ENCODE results near the gene SLC13A4.
"Not testable (repeated sequence)": the region's sequence is repeated elsewhere in the genome, so short reads cannot be mapped to it uniquely, and the experiment has no call there.

The SLC13A4 gene

DNA sequence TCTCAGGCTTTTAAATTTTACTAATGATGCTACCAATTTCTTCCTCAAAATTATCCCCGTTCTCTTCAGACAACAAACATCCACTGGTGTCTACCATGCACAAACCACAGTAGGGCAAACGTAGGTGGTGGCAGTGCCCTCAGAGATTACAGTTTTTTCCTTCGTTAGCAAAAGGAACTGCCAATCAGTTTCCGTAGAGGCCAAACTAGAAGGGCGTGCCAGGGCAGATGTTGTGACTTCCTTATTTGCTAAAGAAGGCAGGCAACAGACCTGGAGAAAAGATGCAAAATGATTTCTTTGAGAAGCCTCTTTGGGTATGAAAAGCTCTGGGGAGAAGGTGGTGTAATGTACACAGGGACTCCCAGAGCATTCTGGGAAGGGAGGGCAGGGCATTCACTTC lies 28.2 kb upstream of the SLC13A4 start:
- DNase-seq (ENCODE audit: low read depth) = no peak

GRCh38 chr7:135755351-135755753 lies 27.4 kb upstream of the SLC13A4 start:
- H3K4me3 ChIP-seq (ENCODE audit: low read depth, low read length) = no peak overlapping the region
- no peak for DNase-seq (ENCODE audit: low read depth)

More for the DNA sequence above, 28.2 kb upstream of the SLC13A4 start:
- no peak overlapping the region for H3K4me3 ChIP-seq (ENCODE audit: low read depth, low read length)

- no peak overlapping the region for H3K4me3 ChIP-seq (ENCODE audit: low read depth, low read length)
- DNase-seq (ENCODE audit: low read depth) = no peak
These were observed 25.8 kb upstream of the SLC13A4 start for GRCh38 chr7:135753616-135754413.

- DNase-seq (ENCODE audit: low read depth) = no peak
- no peak within 1 kb of the TSS for H3K4me3 ChIP-seq (ENCODE audit: low read depth, low read length)
These were observed 20.8 kb upstream of the SLC13A4 start, which contains the start of gene FAM180A for GRCh38 chr7:135748770-135749169. FAM180A (minus strand) TSS chr7:135748813; CDS start chr7:135748580, 233 bp downstream.

DNA sequence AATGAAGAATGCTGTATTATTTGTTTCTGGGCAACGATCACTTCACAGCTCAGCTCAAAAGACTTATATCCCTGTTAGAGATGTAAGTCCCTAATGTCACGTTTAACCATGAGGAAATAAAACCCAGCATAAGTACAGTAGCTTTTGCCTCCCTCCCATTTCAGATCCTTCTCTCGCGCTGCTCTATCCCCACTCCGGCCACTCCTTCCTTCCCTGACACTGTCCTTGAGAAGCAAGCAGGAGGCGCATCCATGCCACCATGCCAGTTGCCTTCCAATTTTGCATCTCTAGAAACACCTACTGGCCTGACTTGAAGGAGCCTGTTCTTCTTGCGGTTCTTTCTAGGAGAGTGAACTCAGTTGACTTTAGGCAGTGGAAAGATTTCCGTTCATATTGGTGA lies 19.4 kb upstream of the SLC13A4 start:
- DNase-seq (ENCODE audit: low read depth) = no peak
- no peak overlapping the region for H3K4me3 ChIP-seq (ENCODE audit: low read depth, low read length)

GRCh38 chr7:135745703-135746312 lies 17.8 kb upstream of the SLC13A4 start:
- no peak overlapping the region for H3K4me3 ChIP-seq (ENCODE audit: low read depth, low read length)
- DNase-seq (ENCODE audit: low read depth) = peak; percentile 83

DNA sequence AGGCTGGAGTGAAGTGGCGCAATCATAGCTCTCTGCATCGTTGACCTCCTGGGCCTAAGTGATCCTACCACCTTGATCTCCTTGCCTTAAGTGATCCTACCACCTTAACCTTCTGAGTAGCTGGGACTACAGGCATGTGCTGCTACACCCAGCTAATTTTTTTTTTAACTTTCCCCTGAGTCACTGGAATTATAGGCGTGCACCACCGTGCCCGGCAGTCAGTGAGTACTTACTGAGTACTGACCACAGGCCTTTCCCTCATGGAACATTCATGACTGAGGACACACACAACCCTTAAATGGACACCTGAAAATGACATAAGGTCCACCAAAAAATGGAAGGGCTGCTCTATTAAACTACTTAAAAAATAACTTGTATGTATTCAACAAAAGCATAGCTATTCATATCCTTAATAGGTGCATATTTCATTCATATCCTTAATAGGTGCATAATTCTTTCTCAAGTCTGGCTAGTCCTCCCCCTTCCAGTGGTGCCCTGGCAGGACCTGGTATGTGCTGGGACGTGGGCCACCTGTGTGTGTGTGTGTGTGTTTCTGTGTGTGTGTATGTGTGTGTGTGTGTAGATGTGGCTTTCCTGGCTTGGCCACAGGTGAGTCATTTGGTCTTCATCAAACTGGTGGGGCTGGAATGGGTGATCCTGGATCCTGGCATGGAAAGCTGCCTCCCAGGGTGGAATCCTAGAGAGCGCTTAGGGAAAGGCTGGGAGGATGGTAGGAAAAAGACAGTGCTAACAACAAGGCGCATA lies 17.1 kb upstream of the SLC13A4 start:
- peak; percentile 41 for DNase-seq (ENCODE audit: low read depth)
- no peak overlapping the region for H3K4me3 ChIP-seq (ENCODE audit: low read depth, low read length)

DNA sequence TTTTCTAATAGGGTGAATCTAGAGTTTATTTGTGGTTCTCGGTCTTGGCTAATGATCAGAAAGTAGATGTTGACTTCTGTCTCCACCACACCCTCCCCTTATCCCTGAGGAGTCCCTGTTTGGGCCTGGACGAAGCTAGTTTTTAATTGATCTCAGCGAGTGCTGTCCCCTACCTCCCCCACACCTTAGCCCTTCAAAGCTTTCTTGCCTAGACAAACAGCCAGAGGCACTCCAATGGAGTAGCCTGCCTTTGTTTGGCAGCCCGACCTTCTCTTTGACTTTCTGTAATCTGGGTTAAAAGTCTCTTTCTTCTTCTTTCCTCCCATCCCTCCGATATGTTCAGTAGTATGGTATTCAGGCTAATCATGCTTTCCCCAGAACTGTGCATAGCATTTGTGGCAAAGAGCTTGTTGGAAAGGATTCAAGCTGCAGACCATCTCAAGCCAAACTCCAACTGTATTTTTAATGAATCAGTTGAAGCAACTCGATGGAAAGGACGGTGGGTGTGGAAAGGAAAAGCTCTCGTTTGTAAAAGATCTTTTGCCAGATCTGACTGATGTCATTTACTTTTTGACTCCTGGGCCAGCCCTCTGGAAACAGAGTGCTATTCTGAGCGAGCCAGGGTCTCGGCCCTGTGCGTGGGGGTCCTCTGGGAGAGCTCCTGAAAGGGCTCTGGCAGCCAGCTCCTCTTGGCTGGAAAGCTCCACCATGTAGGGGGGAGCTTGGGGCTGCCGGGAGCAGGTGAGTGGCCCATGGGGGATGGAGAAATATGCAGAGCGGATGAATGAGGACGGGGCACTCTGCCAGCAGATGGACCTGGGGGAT lies 16.1 kb upstream of the SLC13A4 start:
- peak; percentile 61 for DNase-seq (ENCODE audit: low read depth)
- no peak overlapping the region for H3K4me3 ChIP-seq (ENCODE audit: low read depth, low read length)

DNA sequence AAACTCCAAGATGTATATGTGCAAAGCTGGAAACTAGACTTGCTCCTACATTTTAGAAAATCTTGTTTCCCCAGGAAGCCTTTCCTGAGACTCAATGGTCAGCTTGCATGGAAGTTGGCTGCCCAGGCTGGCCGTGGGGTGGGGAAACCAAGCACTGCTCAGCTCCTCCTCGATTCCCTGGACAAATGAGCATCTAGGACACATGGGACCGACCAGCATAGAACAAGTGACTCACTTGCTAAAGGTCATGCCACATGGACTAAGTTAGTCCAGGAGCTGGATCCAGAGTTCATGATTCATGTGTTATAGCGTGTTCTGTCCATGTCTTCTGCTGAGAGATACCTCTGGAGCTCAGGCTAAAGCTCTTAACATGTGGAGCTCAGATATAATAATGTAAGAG lies 14.4 kb upstream of the SLC13A4 start:
- no peak overlapping the region for H3K4me3 ChIP-seq (ENCODE audit: low read depth, low read length)
- DNase-seq (ENCODE audit: low read depth) = no peak

GRCh38 chr7:135741905-135742304 lies 13.9 kb upstream of the SLC13A4 start:
- DNase-seq (ENCODE audit: low read depth) = no peak
- H3K4me3 ChIP-seq (ENCODE audit: low read depth, low read length) = no peak overlapping the region

- no peak overlapping the region for H3K4me3 ChIP-seq (ENCODE audit: low read depth, low read length)
- no peak for DNase-seq (ENCODE audit: low read depth)
These were observed 12.9 kb upstream of the SLC13A4 start for GRCh38 chr7:135740889-135741288.

DNA sequence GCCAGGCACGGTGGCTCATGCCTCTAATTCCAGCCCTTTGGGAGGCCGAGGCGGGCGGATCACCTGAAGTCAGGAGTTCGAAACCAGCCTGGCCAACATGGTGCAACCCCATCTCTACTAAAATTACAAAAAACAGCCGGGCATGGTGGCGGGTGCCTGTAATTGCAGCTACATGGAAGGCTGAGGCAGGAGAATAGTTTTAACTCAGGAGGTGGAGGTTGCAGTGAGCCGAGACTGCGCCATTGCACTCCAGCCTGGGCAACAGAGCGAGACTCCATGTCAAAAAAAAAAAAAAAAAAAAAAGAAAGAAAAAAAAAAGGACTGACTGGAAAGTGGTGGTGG lies 9.3 kb upstream of the SLC13A4 start:
- not testable (repeated sequence) for H3K4me3 ChIP-seq (ENCODE audit: low read depth, low read length)

DNA sequence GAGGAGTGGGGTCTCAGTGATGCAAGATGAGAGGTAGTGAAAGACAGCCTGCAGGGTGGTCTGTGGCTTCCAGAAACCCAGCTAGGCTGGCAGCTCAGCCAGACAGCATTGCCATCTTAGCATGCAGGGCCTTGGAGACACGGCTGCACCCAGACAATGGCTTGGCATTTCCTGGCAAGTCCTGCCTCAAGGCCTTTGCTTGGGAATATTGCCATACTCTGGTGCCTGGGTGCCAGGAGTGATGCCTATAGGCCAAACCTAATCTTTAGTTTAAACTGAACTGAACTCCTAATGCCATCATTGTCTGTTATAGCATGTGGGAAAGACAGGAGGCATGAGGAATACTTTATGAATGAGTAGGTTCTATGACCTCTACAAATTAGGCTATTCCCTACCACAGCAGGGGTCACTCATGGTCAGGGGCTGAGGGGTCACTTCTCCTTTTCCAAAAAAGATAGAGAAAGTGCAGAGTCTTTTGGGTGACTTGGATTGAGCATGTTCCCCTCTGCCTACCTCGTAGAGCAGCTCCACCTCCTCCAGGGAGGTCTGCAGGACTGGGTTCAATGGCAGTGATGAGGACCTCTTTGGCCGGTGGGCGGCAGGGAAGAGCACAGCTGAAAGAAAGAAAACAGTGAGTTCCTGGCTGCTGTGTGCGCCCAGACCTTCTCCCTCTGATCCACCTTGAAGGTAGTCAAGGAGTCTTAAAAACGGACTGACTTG lies 8.8 kb upstream of the SLC13A4 start:
- DNase-seq (ENCODE audit: low read depth) = no peak
- H3K4me3 ChIP-seq (ENCODE audit: low read depth, low read length) = no peak overlapping the region

More for the DNA sequence above, 9.3 kb upstream of the SLC13A4 start:
- not testable (repeated sequence) for DNase-seq (ENCODE audit: low read depth)

- no peak for DNase-seq (ENCODE audit: low read depth)
- H3K4me3 ChIP-seq (ENCODE audit: low read depth, low read length) = no peak overlapping the region
These were observed 6.3 kb upstream of the SLC13A4 start for GRCh38 chr7:135734343-135734689.

DNA sequence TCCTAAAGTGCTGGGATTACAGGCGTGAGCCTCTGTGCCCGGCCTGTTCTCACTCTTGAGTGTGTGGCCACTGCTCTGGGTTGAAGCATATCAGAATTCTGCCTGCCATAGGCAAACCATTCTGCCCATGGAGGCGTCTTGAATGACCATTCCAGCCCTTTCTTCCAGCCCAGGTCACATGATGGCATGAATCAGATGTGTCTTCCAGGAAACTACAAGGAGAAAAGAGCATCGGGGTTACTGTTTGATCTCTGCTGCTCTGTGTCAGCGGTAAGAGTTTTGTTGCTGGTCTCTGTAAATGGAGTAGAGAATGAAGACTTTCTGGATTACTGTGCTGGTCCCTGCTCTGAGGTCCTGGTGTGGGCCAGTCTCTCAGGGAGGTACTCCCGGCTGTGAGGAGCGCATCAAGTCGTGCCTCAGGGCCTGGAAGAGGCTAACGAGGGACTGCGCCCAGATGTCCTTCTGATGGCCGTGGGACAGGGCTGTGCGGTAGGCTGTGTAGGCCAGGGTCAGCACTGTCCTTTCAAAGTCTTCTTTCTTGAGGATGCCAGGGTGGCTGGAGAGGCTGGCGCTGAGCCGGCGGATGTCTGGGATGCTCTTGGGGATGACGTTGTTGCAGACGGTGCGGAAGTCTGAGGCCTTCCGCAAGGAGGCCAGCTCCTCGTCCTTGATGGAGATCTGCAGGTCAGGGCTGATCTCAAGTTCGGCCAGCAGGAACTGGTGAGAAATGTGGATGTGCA lies 5.8 kb upstream of the SLC13A4 start:
- no peak for DNase-seq (ENCODE audit: low read depth)

DNA sequence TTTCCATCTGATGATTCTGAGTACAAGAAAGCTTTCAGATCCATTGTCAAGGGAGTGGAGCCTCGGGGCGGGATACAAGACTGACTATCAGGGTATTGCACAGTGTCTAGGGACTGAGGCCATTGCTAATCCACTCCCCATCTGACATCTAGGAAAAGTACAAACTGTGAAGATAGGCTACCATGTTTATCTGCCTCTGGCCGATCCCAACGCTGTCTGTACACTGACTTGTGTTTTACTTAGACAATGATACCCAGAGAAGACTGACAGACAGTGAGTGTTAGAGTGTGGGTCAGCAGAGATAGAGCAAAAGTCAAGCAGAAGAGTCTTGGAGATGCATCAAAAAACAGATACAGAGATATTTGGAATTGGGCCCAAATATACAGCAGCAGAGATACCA lies 3.1 kb upstream of the SLC13A4 start:
- DNase-seq (ENCODE audit: low read depth) = no peak
- no peak overlapping the region for H3K4me3 ChIP-seq (ENCODE audit: low read depth, low read length)

More for the DNA sequence above, 5.8 kb upstream of the SLC13A4 start:
- no peak overlapping the region for H3K4me3 ChIP-seq (ENCODE audit: low read depth, low read length)

GRCh38 chr7:135729230-135729629 lies 1.2 kb upstream of the SLC13A4 start:
- no peak for DNase-seq (ENCODE audit: low read depth)
- H3K4me3 ChIP-seq (ENCODE audit: low read depth, low read length) = no peak overlapping the region

- DNase-seq (ENCODE audit: low read depth) = no peak
- H3K4me3 ChIP-seq (ENCODE audit: low read depth, low read length) = no peak overlapping the region
These were observed 894 bp downstream of the SLC13A4 start for GRCh38 chr7:135726911-135727673.

Measured in skeletal muscle cell (primary cell).